Measurements from ENCODE around the gene B4GAT1.

DNA sequence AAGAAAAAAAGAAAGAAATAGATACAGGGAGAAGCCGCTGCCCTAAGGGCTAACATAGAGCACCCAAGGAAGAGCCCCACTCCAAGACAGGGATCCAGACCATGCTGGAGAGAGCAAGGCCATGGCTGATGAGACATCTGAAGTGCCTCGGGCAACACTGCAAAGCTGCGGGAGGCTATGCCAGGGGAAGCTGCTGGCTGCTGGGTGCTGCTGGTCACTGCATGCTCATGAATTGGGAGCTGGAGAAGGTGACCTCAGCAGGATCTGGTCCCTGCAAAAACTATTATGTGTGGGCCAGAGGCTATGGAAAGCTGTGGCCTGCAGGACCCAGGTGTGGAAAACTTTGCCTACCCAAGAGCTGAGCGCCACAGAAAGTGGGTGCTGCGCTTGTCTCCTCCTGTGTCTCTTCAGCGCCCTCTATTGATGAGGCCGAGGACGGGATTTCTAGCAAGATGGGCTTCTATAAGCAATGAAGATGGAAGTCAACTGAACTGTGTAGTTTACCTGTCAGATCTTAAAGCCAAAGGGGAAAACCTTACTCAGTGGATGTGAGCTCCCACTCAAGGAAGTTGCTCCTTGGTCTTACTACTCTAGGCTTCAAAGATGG is 41.5 kb upstream of the B4GAT1 start:
- TF ChIP-seq, protein P1, sequence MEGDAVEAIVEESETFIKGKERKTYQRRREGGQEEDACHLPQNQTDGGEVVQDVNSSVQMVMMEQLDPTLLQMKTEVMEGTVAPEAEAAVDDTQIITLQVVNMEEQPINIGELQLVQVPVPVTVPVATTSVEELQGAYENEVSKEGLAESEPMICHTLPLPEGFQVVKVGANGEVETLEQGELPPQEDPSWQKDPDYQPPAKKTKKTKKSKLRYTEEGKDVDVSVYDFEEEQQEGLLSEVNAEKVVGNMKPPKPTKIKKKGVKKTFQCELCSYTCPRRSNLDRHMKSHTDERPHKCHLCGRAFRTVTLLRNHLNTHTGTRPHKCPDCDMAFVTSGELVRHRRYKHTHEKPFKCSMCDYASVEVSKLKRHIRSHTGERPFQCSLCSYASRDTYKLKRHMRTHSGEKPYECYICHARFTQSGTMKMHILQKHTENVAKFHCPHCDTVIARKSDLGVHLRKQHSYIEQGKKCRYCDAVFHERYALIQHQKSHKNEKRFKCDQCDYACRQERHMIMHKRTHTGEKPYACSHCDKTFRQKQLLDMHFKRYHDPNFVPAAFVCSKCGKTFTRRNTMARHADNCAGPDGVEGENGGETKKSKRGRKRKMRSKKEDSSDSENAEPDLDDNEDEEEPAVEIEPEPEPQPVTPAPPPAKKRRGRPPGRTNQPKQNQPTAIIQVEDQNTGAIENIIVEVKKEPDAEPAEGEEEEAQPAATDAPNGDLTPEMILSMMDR (IDR thresholded peaks at IDR 0.05) = peak; percentile 76
- no peak for TF ChIP-seq EZH2 (IDR thresholded peaks at IDR 0.05; ENCODE audit: borderline replicate concordance, insufficient read depth, low read depth, low read length, poor library complexity, severe bottlenecking)
